GM12872 (cell line): ENCODE measurements around the gene CXCR6.

Experiments
- TF ChIP-seq, protein P1 (sequence below): IDR thresholded peaks from 3 replicates; pipeline ENCODE4 v1.5.1; 2011; ENCODE audit warnings: low read depth, mild to moderate bottlenecking, low read length, moderate library complexity; ENCODE audit not compliant: insufficient read depth

Gene CXCR6

DNA sequence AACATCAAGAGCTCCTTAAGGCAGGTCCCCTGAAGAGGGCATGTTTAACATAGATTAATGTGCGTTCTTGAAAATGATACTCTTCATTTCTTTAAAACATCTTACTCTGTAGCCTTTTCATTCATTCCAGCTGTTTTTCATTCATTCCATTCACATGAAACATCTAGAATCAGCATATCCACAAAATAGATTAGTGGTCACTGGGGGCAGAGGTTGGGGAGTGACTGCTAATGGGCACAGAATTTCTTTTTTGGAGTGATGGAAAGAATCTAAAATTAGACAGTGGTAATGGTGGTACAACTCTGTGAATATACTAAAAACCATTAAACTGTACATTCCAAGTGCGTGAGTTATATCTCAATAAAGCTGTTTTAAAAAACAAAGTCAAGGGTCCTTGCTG, 15.4 kb upstream of the CXCR6 start:
- TF ChIP-seq, protein P1, sequence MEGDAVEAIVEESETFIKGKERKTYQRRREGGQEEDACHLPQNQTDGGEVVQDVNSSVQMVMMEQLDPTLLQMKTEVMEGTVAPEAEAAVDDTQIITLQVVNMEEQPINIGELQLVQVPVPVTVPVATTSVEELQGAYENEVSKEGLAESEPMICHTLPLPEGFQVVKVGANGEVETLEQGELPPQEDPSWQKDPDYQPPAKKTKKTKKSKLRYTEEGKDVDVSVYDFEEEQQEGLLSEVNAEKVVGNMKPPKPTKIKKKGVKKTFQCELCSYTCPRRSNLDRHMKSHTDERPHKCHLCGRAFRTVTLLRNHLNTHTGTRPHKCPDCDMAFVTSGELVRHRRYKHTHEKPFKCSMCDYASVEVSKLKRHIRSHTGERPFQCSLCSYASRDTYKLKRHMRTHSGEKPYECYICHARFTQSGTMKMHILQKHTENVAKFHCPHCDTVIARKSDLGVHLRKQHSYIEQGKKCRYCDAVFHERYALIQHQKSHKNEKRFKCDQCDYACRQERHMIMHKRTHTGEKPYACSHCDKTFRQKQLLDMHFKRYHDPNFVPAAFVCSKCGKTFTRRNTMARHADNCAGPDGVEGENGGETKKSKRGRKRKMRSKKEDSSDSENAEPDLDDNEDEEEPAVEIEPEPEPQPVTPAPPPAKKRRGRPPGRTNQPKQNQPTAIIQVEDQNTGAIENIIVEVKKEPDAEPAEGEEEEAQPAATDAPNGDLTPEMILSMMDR = no peak

DNA sequence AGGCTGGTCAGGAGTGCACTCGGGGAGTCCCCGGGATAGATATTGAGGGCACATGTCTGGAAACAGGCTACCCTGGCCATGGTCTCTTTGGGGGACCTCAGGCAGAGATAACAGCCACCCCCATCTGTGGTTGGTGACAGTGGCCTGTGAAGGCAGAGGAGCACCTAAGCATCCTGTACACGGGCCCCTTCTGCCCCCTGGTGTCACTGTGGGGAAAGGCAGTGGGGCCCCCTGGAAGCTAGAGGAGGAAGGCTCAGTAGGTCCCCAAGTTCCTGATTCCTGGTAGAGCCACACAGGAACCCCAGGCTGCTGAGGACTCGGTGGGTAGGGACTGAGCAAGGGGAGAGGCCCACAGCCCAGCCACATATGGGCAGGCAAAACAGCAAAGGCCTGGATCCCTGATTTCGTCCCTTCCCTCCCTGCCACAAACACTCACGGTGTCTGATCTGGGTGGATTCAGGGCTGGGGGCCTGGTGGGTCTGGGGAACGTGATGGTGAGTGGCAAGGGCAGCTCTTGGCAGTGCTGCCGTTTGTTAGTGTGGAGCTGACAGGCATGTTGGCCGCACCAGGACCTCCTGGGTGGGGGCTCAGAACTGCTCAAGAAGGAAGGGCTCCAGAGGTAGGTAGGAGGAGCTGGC, 14.1 kb upstream of the CXCR6 start:
- TF ChIP-seq, protein P1 = peak; percentile 91

GRCh38 chr3:45931496-45931895, 11.8 kb upstream of the CXCR6 start:
- TF ChIP-seq, protein P1 = no peak

DNA sequence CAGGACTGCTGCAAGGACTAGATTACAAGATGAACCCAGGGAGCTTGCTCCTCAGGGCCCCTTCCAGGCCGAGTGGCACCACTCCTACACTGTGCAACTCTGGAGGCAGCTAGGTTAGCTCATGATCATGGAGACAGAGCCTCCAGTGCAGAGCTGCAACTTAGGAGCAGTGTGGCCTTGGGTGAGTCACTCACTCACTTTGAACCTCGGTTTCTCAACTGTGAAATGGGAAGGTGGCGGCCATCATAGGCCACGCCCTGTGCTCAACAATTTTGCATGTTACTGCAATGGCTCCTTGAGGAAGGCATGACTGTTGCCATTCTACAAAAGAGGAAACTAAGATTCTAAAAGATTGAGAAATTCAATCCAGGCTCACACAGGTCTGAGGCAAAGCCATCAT, 11.2 kb upstream of the CXCR6 start:
- TF ChIP-seq, protein P1 = no peak

DNA sequence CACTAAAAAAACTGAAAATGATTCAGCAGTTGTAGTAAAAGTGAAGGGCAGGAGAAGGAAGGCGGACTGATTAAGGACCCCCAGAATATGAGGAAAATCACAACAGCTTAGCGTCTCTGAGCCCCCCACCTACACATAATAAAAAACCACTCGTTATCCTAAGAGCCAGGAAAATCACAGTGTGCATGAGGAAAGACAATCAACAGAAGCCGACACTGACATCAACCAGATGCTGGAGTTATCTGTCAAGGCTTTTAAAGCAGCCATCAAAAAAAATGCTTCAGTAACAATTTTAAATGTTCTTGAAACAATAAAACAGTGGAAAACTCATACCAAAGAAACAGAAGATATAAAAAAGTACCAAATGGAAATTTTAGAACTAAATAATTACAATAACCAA, 9.7 kb upstream of the CXCR6 start:
- TF ChIP-seq, protein P1 = no peak

GRCh38 chr3:45936261-45936660, 7.0 kb upstream of the CXCR6 start:
- TF ChIP-seq, protein P1 = no peak

- TF ChIP-seq, protein P1 = no peak
Observed at GRCh38 chr3:45937206-45938042, 5.8 kb upstream of the CXCR6 start.
